Esophagus muscularis mucosa (tissue), 4 donors: ENCODE data around the gene FALEC.

ENCODE experiments used
- EP300 ChIP-seq: sonication (generic); formaldehyde crosslinking; IDR thresholded peaks from one replicate; pipeline ENCODE4 v1.6.1; 2017; ENCODE audit warnings: antibody characterized with exemption
- POLR2A ChIP-seq: fragments of 450-650 bp; IDR thresholded peaks from one replicate; pipeline ENCODE4 v1.6.1; 2017; ENCODE audit warnings: antibody characterized with exemption, moderate library complexity, mild to moderate bottlenecking, low read depth
- POLR2AphosphoS5 ChIP-seq, 2 donors: sonication (generic); formaldehyde crosslinking; IDR thresholded peaks; one replicate each; pipeline ENCODE4 v1.6.1; 2017; ENCODE audit warnings: antibody characterized with exemption in 2 of 2
- TF ChIP-seq, protein P1 (sequence below), 3 experiments: fragments of 200-600 bp in 2 of 3; fragments of 450-650 bp in 1 of 3; sonication (generic) in 2 of 3; IDR thresholded peaks; one replicate each; pipeline ENCODE4 v1.5.1; 2017 to 2019; ENCODE audit warnings: antibody characterized with exemption in 3 of 3, mild to moderate bottlenecking in 2 of 3, moderate library complexity in 1 of 3

DNA sequence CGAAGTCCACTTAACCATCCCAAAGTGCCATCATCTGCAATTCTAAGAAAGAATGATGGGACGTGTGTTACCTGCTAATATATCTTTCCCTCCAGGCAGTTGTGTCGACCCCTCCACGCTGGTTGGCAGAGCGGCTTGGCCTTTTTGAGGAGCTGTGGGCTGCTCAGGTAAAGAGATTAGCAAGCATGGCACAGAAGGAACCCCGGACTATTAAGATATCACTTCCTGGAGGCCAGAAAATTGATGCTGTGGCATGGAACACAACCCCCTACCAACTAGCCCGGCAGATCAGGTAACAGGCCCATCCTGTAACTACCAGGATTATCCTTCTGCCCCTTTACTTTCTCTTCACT, 27.8 kb upstream of the FALEC start:
- no peak for TF ChIP-seq POLR2AphosphoS5 (IDR thresholded peaks at IDR 0.05)
- TF ChIP-seq, protein P1, sequence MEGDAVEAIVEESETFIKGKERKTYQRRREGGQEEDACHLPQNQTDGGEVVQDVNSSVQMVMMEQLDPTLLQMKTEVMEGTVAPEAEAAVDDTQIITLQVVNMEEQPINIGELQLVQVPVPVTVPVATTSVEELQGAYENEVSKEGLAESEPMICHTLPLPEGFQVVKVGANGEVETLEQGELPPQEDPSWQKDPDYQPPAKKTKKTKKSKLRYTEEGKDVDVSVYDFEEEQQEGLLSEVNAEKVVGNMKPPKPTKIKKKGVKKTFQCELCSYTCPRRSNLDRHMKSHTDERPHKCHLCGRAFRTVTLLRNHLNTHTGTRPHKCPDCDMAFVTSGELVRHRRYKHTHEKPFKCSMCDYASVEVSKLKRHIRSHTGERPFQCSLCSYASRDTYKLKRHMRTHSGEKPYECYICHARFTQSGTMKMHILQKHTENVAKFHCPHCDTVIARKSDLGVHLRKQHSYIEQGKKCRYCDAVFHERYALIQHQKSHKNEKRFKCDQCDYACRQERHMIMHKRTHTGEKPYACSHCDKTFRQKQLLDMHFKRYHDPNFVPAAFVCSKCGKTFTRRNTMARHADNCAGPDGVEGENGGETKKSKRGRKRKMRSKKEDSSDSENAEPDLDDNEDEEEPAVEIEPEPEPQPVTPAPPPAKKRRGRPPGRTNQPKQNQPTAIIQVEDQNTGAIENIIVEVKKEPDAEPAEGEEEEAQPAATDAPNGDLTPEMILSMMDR (IDR thresholded peaks at IDR 0.05): no peak
- TF ChIP-seq POLR2A: no peak
- no peak for TF ChIP-seq EP300
